Omental fat pad (tissue), 4 donors: Measurements from ENCODE around the gene RAE1. TPM values are rescaled to one million over a fixed set of nuclear protein-coding genes. Genes with fewer than 3 reads are reported as not detected.
A peak's percentile ranks its signal among the peaks of the same experiment; 100 is the strongest.

Experiments used
- ATAC-seq: fragments of 150-250 bp; one replicate; pipeline ENCODE4 v1.9.1; 2016; ENCODE audit warnings: mild to moderate bottlenecking, moderate library complexity; ENCODE audit not compliant: low FRiP score
- DNase-seq: peaks from one replicate; pipeline ENCODE4 v3.0.0-alpha.2; 2019; ENCODE audit warnings: low spot score
- total RNA-seq, 4 donors: library from RNA; depleted of rRNA; stranded (reverse); fragments of >200 nt; gene quantifications; one replicate each; pipeline ENCODE4 v1.1.0, GENCODE V29; 2016
- TF ChIP-seq, protein P1 (sequence below), 3 donors: fragments of 450-650 bp; IDR thresholded peaks; one replicate each; pipeline ENCODE4 v1.5.1; 2016 to 2017; ENCODE audit warnings: antibody characterized with exemption in 3 of 3, mild to moderate bottlenecking in 3 of 3, moderate library complexity in 2 of 3

Gene RAE1
- total RNA-seq, 4 donors from 2014 or later: 13.9 to 32.9 (median 17.2) TPM

DNA sequence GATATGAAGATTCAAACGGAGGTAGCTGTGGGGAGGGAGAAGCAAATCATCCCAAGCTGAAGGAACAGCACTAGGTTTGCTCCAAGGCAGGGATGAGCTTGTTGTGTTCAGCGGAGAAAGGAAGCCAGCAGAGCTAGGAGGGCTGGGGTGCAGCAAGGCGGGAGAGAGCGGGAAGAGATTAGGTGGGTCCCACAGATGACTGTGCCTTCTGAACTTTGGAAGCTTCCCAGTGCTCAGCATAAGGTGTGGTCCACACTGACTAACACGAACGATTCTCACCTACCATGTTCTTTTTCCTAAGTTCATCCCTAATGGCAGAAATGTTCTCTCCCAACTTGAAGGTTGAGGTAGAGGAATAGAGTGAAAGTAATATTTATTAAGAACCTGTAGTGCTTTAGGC lies 1.2 kb downstream of the RAE1 start:
- DNase-seq: no peak
- no peak for ATAC-seq
- TF ChIP-seq, protein P1, sequence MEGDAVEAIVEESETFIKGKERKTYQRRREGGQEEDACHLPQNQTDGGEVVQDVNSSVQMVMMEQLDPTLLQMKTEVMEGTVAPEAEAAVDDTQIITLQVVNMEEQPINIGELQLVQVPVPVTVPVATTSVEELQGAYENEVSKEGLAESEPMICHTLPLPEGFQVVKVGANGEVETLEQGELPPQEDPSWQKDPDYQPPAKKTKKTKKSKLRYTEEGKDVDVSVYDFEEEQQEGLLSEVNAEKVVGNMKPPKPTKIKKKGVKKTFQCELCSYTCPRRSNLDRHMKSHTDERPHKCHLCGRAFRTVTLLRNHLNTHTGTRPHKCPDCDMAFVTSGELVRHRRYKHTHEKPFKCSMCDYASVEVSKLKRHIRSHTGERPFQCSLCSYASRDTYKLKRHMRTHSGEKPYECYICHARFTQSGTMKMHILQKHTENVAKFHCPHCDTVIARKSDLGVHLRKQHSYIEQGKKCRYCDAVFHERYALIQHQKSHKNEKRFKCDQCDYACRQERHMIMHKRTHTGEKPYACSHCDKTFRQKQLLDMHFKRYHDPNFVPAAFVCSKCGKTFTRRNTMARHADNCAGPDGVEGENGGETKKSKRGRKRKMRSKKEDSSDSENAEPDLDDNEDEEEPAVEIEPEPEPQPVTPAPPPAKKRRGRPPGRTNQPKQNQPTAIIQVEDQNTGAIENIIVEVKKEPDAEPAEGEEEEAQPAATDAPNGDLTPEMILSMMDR (IDR thresholded peaks at IDR 0.05): no peak

DNA sequence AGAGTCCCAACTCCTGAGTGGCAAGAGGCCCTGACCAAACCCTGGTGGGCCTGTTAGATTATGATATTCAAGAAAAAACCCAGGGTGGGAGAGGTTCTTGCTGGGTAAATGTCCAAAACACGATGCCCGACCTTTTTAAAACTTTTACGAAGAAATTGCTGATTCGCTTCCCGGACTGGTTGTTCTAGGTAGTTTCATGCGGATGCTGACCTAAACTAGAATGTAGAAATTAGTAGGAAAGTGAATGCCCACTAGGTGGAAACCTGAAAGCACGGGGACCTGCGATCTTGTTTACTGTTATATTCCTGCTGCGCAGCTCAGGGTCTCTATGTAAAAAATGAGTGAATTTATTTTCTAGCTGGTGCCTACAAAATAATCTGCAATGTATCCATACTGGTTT lies 2.3 kb downstream of the RAE1 start:
- TF ChIP-seq, protein P1 (IDR thresholded peaks at IDR 0.05): no peak
- DNase-seq (no peak), ATAC-seq (no peak)

DNA sequence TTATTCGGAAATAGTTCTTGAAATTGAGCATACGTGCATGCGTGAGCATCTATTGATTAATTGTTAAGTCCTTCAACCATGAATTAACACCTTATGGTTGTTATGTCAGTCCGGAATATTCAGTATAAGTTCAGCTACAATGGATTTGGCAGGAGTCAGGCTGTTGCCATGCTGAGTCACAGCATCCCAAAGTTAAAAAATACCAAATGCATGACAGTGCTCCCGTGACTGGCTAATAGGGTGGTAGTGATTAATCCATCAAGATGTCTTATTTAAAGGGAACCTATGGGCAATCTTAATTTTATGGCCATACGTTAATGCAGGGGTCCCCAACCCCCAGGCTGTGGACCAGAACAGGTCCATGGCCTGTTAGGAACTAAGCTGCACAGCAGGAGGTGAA lies 10.5 kb downstream of the RAE1 start:
- TF ChIP-seq, protein P1 (IDR thresholded peaks at IDR 0.05): no peak
- no peak for DNase-seq
- peak; percentile 39 for ATAC-seq

DNA sequence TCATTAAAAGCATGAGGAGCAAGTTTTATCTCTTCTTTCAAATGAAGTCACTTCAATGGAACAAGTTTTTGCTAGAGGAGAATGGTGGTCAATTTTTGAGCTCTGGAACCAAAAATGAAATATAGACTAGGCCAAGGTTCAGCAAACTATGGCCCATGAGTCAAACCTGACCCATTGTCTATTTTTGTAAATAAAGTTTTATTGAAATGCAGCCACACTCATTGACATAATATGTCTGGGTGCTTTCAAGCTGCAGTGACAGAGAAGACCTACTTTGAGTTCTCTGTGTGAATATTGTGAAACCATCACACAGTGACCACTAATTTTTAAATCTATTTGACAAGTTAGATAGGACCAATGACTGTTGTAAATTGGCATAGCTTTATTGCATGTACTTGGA lies 13.4 kb downstream of the RAE1 start:
- ATAC-seq (no peak), DNase-seq (no peak)
- TF ChIP-seq, protein P1 (IDR thresholded peaks at IDR 0.05): no peak

DNA sequence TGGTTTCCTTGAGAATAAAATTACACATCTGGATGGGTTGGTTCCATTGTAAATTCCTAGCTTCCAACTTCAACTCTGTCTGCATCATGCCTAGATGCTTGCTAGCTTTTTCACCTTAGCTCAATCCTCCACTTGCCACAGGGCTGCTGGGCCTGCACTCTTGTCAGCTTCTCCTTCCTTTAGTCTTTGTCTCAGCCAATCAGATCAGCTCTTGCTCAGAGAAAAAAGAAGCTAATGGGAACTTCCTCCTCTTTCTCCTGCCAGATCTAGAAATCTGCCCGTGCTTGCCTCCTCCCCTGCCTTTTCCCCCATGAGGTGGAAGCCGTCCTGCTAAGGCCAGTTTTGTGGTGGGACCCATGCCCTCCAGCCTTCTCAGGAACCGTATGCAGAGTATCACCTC lies 18.5 kb downstream of the RAE1 start:
- TF ChIP-seq, protein P1 (IDR thresholded peaks at IDR 0.05): no peak
- DNase-seq (no peak), ATAC-seq (no peak)

DNA sequence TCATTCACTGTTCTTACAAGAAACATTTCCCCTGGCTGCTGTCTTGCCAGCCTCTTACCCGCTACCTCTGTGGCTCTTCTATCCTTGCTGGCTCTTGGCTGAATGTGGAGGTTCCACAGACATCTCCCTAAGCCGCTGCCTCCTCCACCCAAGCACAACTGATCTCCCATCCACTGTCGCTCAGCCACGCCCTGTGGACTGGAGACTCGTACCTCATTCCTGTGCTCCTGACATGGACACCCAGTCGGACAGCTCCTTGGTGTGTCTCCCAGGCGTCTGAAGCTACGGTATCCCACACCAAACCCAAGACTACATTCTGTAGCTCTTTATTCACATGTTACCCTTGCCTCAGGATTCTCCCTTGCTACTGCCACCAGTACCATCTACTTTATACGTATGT lies 19.3 kb downstream of the RAE1 start:
- DNase-seq (no peak), ATAC-seq (no peak)
- TF ChIP-seq, protein P1 (IDR thresholded peaks at IDR 0.05): no peak

DNA sequence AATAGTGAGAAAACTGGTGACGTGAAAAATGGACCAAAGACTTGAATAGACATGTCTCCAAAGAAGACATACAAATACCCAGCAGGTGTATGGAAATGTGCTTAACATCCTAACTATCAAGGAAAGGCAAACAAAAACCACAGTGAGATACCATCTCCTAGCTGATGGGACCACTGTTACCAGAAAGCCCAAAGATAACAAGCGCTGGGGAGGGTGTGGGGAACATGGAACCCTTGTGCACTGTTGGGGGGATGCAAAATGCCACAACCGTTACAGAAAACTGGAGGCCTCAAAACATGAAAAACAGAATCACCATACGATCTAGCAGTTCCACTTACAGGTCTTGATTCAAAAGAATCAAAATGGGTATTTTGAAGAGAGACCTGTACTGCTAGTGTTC lies 20.3 kb downstream of the RAE1 start:
- DNase-seq (no peak), ATAC-seq (no peak)
- TF ChIP-seq, protein P1 (IDR thresholded peaks at IDR 0.05): no peak
